LNCaP clone FGC (cell line): ENCODE measurements around the gene TNIP3.

ENCODE experiments used
- DNase-seq: peaks from one replicate; pipeline ENCODE4 v3.0.0-alpha.2; 2011; ENCODE audit warnings: low read depth
- H3K4me3 ChIP-seq: 2 replicates; pipeline ENCODE4 v1.5.1; 2011; ENCODE audit warnings: mild to moderate bottlenecking, low read depth, low read length, control low read depth
- CTCF ChIP-seq: IDR thresholded peaks from 2 replicates; pipeline ENCODE4 v1.5.1; 2012; ENCODE audit warnings: mild to moderate bottlenecking; ENCODE audit not compliant: control insufficient read depth, insufficient read depth; ENCODE audit errors: extremely low read depth

Gene TNIP3

GRCh38 chr4:121148621-121149020, 15.5 kb downstream of the TNIP3 start:
- no peak for DNase-seq
- no peak for TF ChIP-seq CTCF
- no peak overlapping the region for H3K4me3 ChIP-seq

GRCh38 chr4:121148000-121148399, 16.1 kb downstream of the TNIP3 start:
- TF ChIP-seq CTCF, result no peak
- no peak for DNase-seq
- no peak overlapping the region for H3K4me3 ChIP-seq

GRCh38 chr4:121146530-121146929, 17.6 kb downstream of the TNIP3 start:
- DNase-seq, result no peak
- no peak overlapping the region for H3K4me3 ChIP-seq
- no peak for TF ChIP-seq CTCF

GRCh38 chr4:121145430-121145829, 18.7 kb downstream of the TNIP3 start:
- TF ChIP-seq CTCF, result no peak
- H3K4me3 ChIP-seq, result no peak overlapping the region
- DNase-seq, result no peak

GRCh38 chr4:121144021-121144420, 20.1 kb downstream of the TNIP3 start:
- DNase-seq, result no peak
- H3K4me3 ChIP-seq, result no peak overlapping the region
- no peak for TF ChIP-seq CTCF

- no peak for TF ChIP-seq CTCF
- H3K4me3 ChIP-seq, result no peak overlapping the region
- DNase-seq, result no peak
Observed at GRCh38 chr4:121143131-121143530, 21.0 kb downstream of the TNIP3 start.

GRCh38 chr4:121140716-121141460, 23.2 kb downstream of the TNIP3 start:
- no peak overlapping the region for H3K4me3 ChIP-seq
- no peak for DNase-seq
- TF ChIP-seq CTCF, result no peak
